T-helper 2 cell (primary cell): Measurements from ENCODE around the gene ADAM33.

Source experiments
- DNase-seq, 5 experiments: peaks; one replicate each; pipeline versions ENCODE4 v3.0.0 to v3.0.0-alpha.2; 2012 to 2022

ADAM33 gene

GRCh38 chr20:3687655-3688054 lies 5.8 kb upstream of the ADAM33 start:
- DNase-seq, result no peak

DNA sequence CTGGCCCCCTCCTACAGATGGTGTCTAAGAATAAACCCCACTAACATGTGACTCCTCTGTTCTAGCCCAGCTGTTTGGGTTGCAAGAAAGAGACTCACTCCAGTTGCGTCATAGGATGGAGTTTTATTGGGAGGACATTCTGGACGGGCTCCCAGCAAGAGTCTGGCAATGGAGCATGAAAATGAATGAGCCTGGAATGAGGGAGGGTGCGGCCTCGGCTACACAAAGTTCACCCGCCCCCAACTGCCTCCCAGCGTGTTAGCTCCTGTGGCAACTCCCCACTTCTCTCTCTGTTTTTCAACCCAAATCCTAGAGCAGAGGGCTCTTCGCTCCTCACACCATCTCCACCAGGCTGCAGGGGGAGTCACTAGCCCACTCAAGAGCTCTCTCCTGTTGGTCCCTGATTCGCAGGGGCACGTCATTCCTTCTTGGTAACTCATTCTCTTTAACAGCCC lies 5.1 kb upstream of the ADAM33 start:
- no peak for DNase-seq

GRCh38 chr20:3686421-3686820 lies 4.6 kb upstream of the ADAM33 start:
- DNase-seq, result no peak

DNA sequence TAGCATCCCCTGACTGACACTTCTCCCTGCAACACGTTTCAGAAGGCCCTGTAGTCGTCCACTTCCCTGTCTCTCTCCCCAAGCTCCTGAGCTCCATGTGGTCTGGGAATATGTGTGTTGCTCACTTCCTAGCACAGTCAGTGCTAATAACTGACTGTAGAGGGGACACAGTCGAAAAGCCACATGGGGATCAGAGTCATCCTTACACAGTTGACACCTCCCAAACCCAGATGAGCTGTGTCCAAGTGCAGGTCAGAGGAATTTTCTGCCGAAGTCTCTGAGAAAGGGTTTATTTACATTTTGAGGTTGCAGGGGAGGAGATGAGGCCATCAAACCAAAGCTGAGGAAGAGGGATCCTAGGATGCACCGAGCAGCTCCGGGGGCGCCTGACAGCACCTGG lies 3.5 kb upstream of the ADAM33 start:
- DNase-seq, result no peak

DNA sequence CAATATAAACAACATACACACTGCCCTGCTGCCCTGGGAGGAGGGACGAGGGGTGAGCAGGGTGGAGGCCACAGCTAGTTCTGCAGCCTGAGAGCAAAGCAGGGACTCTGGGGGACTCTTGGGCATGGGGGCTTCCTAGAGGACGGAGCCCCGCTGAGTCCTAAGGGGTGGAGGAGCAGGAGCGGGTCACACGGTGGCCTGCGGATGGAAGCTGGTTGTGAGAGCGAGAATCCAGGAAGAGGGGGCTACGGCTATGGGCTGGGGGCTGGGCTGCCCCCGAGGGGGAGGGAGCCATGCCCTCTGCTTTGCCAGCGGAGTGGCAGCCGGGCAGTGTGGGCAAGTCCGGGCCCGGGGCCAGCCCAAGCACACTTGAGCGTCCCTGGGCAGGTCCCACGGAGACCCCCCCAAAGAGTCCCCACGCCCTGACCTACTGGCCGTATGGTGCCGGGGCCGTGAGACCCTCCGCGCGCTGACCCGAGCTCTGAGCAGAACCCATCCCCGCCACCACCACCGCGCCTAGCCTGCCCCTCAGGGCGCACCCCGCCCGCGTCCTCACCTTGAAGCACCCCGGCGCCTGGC lies 369 bp downstream of the ADAM33 start:
- DNase-seq, result no peak

DNA sequence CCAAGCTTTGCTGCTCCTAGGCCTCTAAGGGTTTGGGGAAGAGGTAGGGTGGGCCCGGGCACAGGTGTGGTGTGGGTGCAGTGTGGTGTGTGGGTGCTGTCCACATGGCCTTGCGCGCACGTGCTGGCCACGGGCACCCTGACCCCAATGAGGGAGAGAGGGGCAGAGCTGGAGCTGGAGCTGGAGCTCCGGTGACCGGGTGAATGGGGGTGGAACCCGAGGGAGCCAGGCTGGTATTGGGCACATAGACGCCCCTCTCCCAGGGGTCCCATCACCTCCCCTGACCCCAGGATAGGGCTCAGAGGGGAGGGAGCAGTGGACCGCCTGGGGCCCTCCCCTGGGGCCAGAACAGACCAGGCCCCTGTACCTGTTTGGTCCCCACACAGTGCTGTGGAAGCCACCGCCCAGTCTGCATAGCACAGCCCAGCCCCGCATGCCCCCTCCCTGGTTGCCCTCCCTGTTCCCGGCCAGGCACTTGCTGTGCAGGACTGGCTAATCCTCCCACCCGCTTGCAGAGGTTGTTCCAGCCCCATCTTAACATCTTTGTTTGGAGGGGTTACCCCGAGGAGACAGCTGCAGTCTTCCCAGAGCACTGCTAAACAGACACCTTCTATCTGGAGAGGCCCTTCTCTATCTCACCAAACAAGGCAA lies 984 bp downstream of the ADAM33 start:
- DNase-seq, result no peak

DNA sequence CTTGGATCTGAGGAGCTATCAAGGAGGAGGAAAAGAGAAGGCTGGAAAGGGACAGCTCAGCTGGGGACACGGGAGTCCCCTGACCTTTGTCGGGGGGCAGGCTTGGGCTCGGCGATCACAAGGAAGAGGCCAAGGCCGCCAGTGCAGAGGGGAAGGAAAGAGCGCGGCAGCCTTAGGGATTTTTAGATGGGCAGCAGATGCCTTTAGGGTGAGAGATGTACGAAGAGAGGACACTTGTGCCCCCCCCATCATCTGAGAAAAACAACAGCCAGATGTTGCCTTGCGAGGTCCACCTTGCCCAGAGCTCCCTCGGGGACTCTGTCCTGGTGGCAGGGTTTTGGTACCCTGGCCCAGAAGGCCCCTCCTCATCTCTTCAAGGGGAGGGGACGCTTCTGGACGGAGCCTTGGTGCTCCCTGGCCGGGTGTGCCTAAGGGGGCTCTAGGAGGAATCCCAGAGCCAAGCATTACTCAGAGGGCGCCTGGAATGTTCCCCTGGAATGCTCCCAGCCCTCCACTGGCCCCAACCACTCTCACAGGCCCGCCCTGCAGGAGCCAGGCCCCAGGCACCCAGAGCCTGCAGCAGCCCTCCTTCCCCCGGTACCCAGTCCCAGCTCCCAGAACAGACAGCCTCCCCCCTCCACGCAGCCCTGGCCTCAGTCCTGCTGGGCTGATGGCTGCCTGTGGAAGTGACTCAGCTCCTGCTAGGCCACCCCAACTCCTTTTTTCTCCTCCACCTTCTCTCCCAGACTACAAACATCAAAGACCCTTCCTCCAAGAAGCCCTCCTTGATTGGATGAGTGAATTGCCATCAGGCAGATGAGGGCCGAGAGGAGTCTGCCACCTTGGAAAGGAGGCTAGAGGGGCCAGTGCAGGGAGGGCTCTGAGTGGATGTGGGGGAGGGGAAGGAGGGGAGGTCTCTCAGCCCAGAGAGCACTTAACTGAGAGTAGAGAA lies 1.8 kb downstream of the ADAM33 start:
- no peak for DNase-seq

DNA sequence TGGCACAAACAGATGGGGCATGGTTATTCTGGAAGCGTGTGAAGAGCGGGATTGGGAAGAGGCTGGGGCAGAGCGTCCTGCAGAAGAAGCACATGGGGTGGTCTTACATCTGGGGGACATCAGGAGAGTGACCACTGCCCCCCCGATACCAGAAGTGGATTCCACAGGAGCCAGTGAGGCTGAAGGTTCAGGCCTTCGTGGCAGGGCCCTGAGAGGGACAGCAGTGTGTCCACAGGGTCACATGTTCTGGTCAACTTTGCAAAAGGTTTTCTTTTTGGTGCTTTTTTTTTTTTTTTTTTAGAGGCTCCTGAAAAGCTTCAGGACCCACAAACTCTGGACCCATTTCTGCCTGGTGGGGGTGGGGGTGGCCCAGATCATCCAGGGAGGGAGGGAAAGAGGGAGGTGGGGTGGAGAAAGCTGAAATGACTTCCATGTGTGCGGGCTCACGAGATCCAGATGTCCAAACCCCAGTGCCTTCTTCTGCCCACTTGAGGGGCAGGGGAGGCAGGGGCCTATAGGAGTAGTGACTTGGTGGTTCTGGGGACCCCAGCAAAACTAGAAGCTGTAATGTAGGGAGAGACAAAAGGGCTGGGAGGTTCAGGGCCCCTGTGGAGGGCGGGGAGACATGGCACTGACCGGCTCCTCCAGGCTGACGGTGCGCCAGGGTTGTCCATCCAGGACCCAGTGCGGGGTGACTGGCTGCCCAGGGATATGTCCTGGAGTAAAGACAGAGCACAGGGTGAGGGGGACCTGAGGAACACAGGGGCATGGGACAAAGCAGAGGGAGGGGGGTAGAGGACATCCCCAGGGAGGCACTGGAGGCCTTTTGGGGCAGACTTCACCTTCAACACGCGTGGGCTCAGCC lies 2.7 kb downstream of the ADAM33 start:
- DNase-seq, result no peak

- no peak for DNase-seq
Observed at GRCh38 chr20:3678198-3678597, 3.6 kb downstream of the ADAM33 start.

DNA sequence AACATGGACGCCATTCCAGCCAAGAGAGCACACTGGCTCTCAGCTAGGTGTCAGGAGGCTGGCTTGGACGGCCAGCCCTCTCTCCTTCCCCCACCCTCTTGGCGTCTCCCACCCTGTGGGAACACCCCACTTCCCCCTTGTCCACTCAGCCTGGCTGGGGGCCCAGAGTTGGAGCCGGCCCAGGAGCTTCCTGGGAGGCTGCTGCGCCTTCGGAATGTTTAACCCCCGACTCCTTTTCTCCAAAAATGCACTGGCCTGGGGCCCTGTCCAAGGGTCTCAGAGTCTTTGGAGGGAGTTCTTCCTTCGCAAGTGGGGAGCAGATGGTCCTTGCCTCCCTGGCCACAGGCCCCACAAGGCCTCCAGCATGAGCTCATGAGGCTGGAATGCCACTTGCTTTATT lies 4.1 kb downstream of the ADAM33 start:
- DNase-seq, result no peak

DNA sequence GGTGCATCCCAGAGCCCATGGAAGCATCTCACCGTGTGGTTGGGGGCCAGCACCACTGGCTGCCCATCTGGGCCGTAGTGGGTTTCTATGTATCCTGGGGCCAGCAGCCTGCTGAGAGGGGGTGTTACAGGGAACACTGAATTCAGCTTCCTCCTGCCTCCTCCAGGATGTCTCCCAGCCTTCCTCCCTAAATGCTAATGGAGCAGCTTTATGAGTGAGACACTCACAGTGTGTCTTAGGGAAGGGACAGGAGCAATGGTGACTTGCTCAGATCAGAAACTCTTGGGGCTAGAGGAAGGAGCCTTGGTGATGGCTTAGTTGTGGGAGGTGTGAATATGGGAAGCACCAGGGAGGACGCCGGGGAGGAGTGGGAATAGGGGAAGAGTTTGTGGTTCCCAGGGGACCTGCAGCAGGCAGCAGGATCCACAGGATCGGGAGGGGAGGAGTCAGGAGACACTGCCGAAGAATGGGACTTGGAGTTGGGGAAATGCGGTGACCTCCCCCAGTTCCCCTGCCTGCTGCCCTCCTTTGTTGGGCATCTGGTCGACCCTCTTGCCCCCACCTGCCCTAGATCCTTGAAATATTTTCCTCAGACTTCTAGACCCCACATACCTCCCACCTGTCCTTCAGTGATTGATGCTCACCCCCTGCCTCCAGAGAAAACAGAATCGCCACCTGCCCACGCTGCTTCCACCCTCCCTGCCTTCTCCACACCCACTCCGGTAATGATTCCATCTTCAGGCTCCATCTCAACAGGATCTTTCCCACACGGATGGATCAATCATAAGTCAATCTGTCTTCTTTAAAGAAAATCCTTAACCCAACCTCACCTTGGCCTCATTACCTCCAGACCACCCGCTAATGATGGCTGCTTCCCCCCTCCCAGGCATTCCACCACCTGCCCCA lies 6.6 kb downstream of the ADAM33 start:
- no peak for DNase-seq

DNA sequence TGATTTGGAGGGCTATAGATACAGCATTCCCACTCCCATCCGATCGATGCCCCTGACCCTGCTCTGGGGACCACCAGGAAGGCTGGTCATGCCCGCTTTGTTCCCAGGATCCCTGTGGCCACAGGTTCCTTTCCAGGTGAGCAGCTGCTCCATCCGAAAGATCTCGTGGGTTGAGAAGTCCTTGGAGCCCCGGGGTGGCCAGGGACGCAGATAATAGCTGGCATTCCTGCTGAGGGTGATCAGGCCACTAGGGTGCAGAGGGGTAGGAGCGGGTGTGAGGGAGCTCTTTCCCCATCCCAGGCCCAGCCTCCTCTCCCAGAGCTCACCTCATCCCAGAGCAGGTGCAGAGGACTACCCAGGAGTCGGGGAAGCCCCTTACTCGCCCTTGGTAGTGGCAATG lies 7.4 kb downstream of the ADAM33 start:
- no peak for DNase-seq

GRCh38 chr20:3673221-3674070 lies 8.4 kb downstream of the ADAM33 start:
- DNase-seq, result no peak

DNA sequence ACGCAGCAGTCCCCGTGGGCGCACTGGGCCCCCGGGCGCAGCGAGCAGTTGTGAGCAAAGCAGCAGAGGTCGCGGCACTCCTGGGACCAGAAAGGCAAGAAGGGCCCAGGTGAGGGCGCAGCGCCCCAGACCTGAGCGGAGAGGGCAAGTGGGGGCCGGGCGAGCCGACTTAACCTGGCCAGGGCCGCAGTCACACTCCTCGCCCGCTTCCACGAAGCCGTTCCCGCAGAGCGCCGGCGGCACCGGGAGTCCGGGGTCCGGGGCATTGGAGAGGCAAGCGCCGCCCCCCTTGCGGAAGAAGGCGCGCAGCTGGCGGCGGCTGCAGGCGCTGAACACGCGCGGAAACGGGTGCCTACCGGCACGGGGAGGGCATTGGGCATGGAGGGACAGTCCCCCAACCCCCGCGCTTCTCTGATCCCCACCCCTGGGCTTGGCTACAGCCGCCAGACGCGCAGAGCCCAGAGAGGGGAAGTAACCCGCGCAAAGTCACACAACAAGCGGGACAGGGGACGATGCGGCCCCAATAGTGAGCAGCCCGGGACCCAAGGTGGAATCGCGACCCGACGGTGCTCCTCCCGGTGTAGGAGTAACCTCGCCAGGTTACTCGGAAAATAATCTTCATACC lies 9.2 kb downstream of the ADAM33 start:
- DNase-seq, result no peak

DNA sequence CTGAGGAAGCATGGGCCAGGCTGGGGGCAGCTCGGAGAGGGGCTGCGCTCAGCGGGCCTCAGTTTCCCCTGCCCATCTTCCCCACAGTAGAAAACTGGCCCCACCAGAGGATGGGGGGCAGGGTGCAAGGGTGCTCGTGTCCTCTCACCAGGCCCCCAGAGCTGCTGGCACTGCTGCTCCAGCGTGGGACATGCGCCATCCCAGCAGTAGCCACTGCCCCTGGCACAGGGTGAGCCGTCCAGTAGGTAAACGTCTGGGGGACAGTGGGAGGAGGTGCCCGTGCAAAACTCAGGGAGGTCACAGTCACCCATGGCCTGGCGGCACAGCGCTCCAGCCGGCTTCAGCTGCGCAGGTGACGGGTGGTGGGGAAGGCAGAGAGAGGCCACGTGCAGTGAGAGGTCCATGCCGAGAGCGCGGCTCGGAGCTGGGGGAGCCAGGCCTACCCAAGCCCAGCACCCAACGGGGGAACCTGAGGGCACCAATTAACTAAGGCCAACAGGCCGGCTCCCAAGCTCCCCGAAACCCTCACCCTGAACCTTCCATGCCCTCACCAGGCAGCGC lies 9.7 kb downstream of the ADAM33 start:
- no peak for DNase-seq

GRCh38 chr20:3670945-3671344 lies 10.9 kb downstream of the ADAM33 start:
- DNase-seq, result no peak

DNA sequence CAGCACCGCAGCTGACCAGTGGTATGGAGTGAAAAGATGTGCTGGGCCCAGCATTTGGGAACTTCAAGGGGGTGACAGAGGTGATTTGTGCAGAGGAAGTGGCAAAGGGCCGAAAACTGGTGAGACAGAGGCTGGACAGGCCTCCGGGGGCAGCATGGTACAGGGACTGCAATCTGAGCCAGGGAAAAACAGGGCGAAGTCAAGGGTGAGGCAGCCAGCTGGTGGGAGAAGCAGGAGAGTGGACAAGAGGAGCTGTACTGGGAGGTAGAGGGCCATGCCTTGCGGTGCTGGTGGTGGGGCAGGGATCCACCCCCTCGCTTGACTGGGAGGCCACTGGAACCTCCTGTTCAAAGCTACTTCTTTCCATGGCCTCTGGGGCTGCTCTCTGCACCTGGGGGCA lies 11.3 kb downstream of the ADAM33 start:
- no peak for DNase-seq

GRCh38 chr20:3669710-3670367 lies 12.0 kb downstream of the ADAM33 start:
- no peak for DNase-seq

DNA sequence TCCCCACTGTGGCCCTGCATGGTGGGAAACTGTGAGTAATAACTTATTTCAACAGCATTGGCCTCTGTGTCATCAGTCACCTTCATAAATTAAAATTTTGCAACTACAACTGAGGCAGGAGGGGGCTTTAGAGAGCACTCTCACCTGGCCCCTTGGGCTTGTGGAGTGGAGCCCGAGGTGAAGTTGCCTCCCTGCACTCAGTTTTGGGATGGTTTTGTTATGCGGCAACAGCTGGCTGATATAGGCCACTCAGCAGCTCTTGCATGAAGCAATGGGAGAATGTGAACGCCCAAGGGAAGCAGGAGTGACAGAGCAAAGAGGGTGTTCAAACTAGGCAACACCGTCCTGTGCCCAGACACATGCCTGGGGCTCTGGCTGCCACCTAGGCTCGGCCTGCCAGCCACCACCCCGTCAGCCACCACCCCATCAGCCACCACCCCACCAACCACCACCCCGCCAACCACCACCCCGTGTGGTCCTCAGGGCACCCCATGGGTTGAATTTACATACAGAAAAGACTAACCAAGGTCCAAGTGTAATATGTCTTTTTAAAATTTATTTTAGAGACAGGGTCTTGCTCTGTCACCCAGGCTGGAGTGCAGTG lies 14.3 kb downstream of the ADAM33 start:
- no peak for DNase-seq
